GM21717 (cell line): ENCODE results near the gene LCT.
A peak's percentile ranks its signal among the peaks of the same experiment; 100 is the strongest.

Experiments used
- ATAC-seq: cut with Tn5 transposase; IDR thresholded peaks from one replicate; pipeline ENCODE4 v1.9.1; 2021; ENCODE audit warnings: mild to moderate bottlenecking, moderate library complexity; ENCODE audit not compliant: unreplicated experiment

Gene LCT

DNA sequence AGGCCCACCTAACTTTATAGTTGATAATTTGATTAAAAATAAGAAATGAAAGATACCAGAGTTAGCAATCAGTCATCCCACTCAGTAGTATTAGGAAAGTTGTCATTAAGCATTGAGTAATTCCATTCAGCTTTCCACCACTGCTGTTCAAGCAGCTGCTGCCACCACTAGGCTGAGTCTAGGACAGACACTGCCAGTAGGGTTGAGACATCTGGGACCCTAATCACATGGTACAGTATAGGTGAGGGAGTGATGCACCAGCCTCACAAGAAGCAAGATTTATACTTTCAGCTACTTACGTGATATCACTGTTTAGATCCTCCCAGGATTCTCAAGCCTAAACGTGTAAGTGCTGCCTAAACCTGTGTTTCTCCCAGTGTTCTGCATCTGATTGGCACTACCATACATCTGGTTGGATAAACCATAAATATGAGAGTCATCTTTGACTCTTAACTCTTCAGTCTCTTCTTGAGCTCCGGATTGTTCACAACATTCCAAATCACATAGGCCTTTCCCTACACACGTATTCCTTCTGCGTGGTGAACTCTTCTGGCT lies 92.1 kb downstream of the LCT start:
- ATAC-seq: no peak

DNA sequence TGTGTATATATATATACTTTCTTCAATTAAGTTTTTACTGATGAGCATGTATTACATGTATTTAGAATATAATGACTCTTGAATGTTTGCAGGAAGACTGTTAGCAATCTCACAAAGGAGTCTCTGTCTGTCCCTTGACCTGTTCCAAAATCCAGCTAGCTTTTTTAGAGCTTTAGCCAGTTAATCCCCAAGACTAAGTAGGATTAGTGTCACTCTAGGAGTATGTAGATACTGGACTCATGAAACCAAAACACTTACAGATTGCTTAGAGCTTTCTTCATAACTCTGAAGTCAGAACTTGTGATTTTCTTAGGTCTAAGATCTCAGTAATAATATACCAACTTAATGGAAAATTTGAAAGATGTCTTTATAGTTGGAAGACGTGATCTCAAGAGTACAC lies 93.1 kb downstream of the LCT start:
- ATAC-seq: no peak

DNA sequence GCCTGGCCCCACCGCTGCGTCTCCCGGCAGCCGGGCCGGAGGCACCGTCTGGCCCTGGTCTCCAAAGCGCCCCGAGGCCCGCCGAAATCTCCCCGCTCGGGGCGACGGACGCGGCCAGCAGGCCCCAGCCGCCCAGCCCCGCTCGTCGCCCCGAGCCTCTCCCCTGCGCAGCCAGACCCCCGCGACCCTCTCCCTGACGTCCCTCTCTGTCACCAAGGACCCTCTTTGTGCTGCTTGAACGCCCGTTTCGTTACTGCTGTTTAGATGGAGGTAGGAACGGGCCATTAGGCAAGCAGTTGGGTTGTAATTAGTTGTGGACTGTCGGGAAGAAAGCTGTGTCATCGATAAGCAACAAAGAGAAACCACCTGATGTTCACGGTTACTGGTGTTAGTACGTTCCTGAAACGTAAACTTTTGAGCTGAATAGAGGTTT lies 94.6 kb downstream of the LCT start:
- peak; percentile 33 for ATAC-seq

- ATAC-seq: peak; percentile 91
These were observed 95.3 kb downstream of the LCT start, which contains the start of gene UBXN4 for GRCh38 chr2:135741395-135742324. Gene UBXN4 (plus strand): TSS chr2:135741855. CDS start chr2:135741930, 75 bp downstream.

GRCh38 chr2:135741043-135741394 lies 96.0 kb downstream of the LCT start:
- no peak for ATAC-seq

DNA sequence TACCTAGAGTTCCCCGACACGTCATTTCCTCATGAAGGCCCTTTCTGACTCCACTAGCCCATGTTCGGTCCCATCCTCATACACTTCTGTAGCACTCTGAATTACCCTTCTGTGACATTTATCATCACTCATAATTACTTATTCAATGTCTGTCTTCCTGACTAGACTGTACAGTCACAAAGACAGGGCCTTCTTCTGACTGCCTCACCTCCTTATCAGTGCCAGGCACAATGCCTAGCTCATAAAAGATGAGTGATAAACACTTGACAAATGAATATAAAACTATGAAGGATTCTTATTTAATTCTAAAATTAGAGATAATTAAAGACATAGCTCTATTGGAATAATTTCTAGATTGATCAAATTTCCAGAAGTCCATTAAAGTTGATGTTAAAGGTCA lies 96.8 kb downstream of the LCT start:
- no peak for ATAC-seq
